HG03066 (cell line): ENCODE results near the gene FAM43B.

Experiments
- ATAC-seq: cut with Tn5 transposase; IDR thresholded peaks from one replicate; pipeline ENCODE4 v1.9.1; 2021; ENCODE audit warnings: low read depth; ENCODE audit not compliant: unreplicated experiment

Gene FAM43B

GRCh38 chr1:20551161-20551560 lies 1.2 kb upstream of the FAM43B start:
- no peak for ATAC-seq

GRCh38 chr1:20552728-20553445 lies 514 bp downstream of the FAM43B start:
- ATAC-seq = no peak

- no peak for ATAC-seq
Observed at GRCh38 chr1:20555025-20555757, 2.8 kb downstream of the FAM43B start.

- ATAC-seq = no peak
Observed at GRCh38 chr1:20555758-20556120, 3.4 kb downstream of the FAM43B start.

- no peak for ATAC-seq
Observed at GRCh38 chr1:20558191-20558590, 5.8 kb downstream of the FAM43B start.

- ATAC-seq = no peak
Observed at GRCh38 chr1:20560966-20561365, 8.6 kb downstream of the FAM43B start.

GRCh38 chr1:20565234-20565633 lies 12.9 kb downstream of the FAM43B start:
- ATAC-seq = no peak

GRCh38 chr1:20569523-20570098 lies 17.2 kb downstream of the FAM43B start:
- no peak for ATAC-seq

- no peak for ATAC-seq
Observed at GRCh38 chr1:20571427-20571826, 19.1 kb downstream of the FAM43B start.

GRCh38 chr1:20573987-20574386 lies 21.6 kb downstream of the FAM43B start:
- no peak for ATAC-seq

GRCh38 chr1:20574686-20575540 lies 22.5 kb downstream of the FAM43B start:
- ATAC-seq = no peak

- no peak for ATAC-seq
Observed at GRCh38 chr1:20575541-20576336, 23.4 kb downstream of the FAM43B start.

GRCh38 chr1:20578062-20578461 lies 25.7 kb downstream of the FAM43B start:
- ATAC-seq = no peak

- ATAC-seq = no peak
Observed at GRCh38 chr1:20578721-20579395, 26.5 kb downstream of the FAM43B start.

GRCh38 chr1:20584890-20585289 lies 32.5 kb downstream of the FAM43B start:
- ATAC-seq = no peak

GRCh38 chr1:20586953-20587660 lies 34.7 kb downstream of the FAM43B start:
- no peak for ATAC-seq

- ATAC-seq = no peak
Observed at GRCh38 chr1:20587661-20588053, 35.3 kb downstream of the FAM43B start.

GRCh38 chr1:20588634-20589225 lies 36.4 kb downstream of the FAM43B start, which contains the start of gene CDA:
Gene CDA, plus strand, starts transcription at chr1:20589097. Its CDS starts 33 bp downstream, at chr1:20589130.
- ATAC-seq = no peak
